Vagina (tissue), 2 donors: ENCODE data around the gene VAT1. TPM values are rescaled to one million over a fixed set of nuclear protein-coding genes. Genes with fewer than 3 reads are reported as not detected.

ENCODE experiments used
- DNase-seq, 2 donors: peaks; one replicate each; pipeline ENCODE4 v3.0.0-alpha.2; 2017; ENCODE audit errors: extremely low spot score in 2 of 2
- H3K27ac ChIP-seq: fragments of 200-600 bp; sonication (generic); one replicate; pipeline ENCODE4 v1.5.1; 2019
- H3K27me3 ChIP-seq: fragments of 200-600 bp; sonication (generic); one replicate; pipeline ENCODE4 v1.5.1; 2019
- H3K36me3 ChIP-seq, 2 donors: fragments of 200-600 bp; sonication (generic); one replicate each; pipeline ENCODE4 v1.5.1; 2017 to 2019
- H3K4me1 ChIP-seq: fragments of 200-600 bp; sonication (generic); one replicate; pipeline ENCODE4 v1.5.1; 2019
- H3K4me3 ChIP-seq, 2 donors: fragments of 200-600 bp; sonication (generic); 1 replicate in 1 of 2; 2 replicates in 1 of 2; pipeline ENCODE4 v1.5.1; 2016 to 2019
- H3K9me3 ChIP-seq: fragments of 200-600 bp; sonication (generic); one replicate; pipeline ENCODE4 v1.5.1; 2019
- POLR2A ChIP-seq, 2 donors: fragments of 450-650 bp; IDR thresholded peaks; one replicate each; pipeline ENCODE4 v1.6.1; 2017; ENCODE audit warnings: antibody characterized with exemption in 2 of 2, mild to moderate bottlenecking in 2 of 2, moderate library complexity in 2 of 2
- POLR2AphosphoS5 ChIP-seq, 2 donors: sonication (generic); formaldehyde crosslinking; IDR thresholded peaks; one replicate each; pipeline ENCODE4 v1.9.0; 2017; ENCODE audit warnings: antibody characterized with exemption in 2 of 2, mild to moderate bottlenecking in 2 of 2, low read depth in 1 of 2; ENCODE audit not compliant: insufficient read depth in 1 of 2
- intact Hi-C: fragments of 100-400 bp; cut with DNase I; formaldehyde crosslinking; loops from one replicate; pipeline ENCODE4 v1.15.1; 2023
- total RNA-seq: library from RNA; depleted of rRNA; stranded (reverse); fragments of >200 nt; gene quantifications from one replicate; pipeline ENCODE4 v1.2.3, GENCODE V29; 2016
- TF ChIP-seq, protein P1 (sequence below), 3 experiments: fragments of 450-650 bp in 2 of 3; fragments of 200-600 bp in 1 of 3; sonication (generic) in 1 of 3; IDR thresholded peaks; one replicate each; pipeline ENCODE4 v1.5.1; 2017 to 2019; ENCODE audit warnings: antibody characterized with exemption in 3 of 3, mild to moderate bottlenecking in 2 of 3, moderate library complexity in 2 of 3

VAT1 gene
- total RNA-seq, 1 donor from 2014 or later, result 179 TPM

- Histone ChIP-seq H3K36me3 (no peaks in the 10 kb centered on the region), H3K27me3 (no peaks in the 10 kb centered on the region), H3K4me3 (peak overlapping the region; percentile 57 to 78), H3K4me1 (peaks cover 48% of the 10 kb centered on the region), H3K9me3 (no peaks in the 10 kb centered on the region), H3K27ac (peak overlapping the region; percentile 85)
- intact Hi-C loops, result loop anchor here (10.0 kb wide), 2 partner anchors 100 to 310 kb away; partner anchors contain the start of gene BRCA1
- DNase-seq, result no peak
- TF ChIP-seq, protein P1, sequence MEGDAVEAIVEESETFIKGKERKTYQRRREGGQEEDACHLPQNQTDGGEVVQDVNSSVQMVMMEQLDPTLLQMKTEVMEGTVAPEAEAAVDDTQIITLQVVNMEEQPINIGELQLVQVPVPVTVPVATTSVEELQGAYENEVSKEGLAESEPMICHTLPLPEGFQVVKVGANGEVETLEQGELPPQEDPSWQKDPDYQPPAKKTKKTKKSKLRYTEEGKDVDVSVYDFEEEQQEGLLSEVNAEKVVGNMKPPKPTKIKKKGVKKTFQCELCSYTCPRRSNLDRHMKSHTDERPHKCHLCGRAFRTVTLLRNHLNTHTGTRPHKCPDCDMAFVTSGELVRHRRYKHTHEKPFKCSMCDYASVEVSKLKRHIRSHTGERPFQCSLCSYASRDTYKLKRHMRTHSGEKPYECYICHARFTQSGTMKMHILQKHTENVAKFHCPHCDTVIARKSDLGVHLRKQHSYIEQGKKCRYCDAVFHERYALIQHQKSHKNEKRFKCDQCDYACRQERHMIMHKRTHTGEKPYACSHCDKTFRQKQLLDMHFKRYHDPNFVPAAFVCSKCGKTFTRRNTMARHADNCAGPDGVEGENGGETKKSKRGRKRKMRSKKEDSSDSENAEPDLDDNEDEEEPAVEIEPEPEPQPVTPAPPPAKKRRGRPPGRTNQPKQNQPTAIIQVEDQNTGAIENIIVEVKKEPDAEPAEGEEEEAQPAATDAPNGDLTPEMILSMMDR (IDR thresholded peaks at IDR 0.05), result no peak
- no peak for TF ChIP-seq POLR2A (IDR thresholded peaks at IDR 0.05)
- no peak for TF ChIP-seq POLR2AphosphoS5 (IDR thresholded peaks at IDR 0.05; ENCODE audit: insufficient read depth in 1 of 2, low read depth in 1 of 2)
Measured at GRCh38 chr17:43025290-43025657, 3.1 kb upstream of the VAT1 start.

DNA sequence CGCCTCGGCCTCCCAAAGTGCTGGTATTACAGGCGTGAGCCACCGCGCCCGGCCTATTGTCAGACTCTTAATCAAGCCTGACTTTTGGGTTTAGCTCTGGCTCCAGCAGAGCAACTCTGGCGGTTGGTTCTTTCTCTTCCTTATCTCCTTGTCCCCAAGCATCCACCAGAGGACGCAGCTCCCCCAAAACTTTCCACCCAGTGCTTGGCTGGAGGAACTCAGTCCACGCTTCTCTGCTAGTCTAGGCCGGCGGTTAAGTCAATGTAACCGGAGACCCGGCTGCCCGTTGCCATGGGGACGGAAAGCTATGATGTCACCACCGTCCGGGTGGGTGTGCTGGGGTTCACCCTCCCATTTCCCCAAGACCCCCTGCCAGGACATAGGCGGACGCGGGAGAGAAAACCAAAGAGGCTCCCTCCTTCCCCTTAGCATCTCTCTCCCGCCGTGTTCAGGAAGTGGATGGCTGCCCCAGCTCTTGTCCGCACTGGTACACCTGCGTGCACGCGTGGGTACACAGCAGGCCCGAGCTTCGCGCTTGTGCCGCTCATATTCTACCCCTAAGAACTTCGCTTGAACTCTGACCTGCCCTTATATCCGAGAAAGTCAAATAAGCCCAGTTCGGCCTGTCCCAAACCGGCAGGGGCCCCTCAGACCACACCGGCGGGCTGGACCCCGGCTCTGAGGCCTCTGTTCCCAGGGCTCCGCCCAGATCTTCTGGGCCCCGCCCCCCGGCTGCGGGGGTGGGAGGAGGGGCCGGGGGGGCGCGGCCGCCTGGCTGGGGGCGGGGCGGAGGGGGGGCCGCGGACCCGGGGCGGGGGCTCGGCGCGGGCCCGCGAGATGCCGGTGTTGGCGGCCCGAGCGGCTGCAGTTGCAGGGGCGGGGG lies 2.5 kb upstream of the VAT1 start, which contains the start of gene RND2:
Gene RND2 (plus strand): TSS at position 825 of the 883 bp plus-strand sequence. CDS start 117 bp downstream, outside the sequence.
- H3K27me3 ChIP-seq, result no peaks in the 10 kb centered on the region
- peak in 1 of 2 donors; percentile 89 for TF ChIP-seq POLR2AphosphoS5 (IDR thresholded peaks at IDR 0.05; ENCODE audit: insufficient read depth in 1 of 2, low read depth in 1 of 2)
- TF ChIP-seq, protein P1 (IDR thresholded peaks at IDR 0.05), result peak; percentile 33 to 73 (median 47)
- TF ChIP-seq POLR2A (IDR thresholded peaks at IDR 0.05), result peak in 1 of 2 donors; percentile 61
- DNase-seq, result peak in 1 of 2 donors; percentile 97
- peak within 1 kb of the TSS; percentile 57 to 78 for H3K4me3 ChIP-seq
- peaks cover 54% of the 10 kb centered on the region for H3K4me1 ChIP-seq
- no peaks in the 10 kb centered on the region for H3K36me3 ChIP-seq
- H3K9me3 ChIP-seq, result no peaks in the 10 kb centered on the region
- intact Hi-C loops, result loop anchor here (10.0 kb wide), 2 partner anchors 100 to 310 kb away; partner anchors contain the start of gene BRCA1
- peak within 1 kb of the TSS; percentile 85 for H3K27ac ChIP-seq

GRCh38 chr17:43020789-43021740 lies 1.1 kb downstream of the VAT1 start:
- peak in 1 of 2 donors; percentile 89 for TF ChIP-seq POLR2AphosphoS5 (IDR thresholded peaks at IDR 0.05; ENCODE audit: insufficient read depth in 1 of 2, low read depth in 1 of 2)
- TF ChIP-seq, protein P1 (IDR thresholded peaks at IDR 0.05), result no peak
- peak in 1 of 2 donors; percentile 54 for TF ChIP-seq POLR2A (IDR thresholded peaks at IDR 0.05)
- Histone ChIP-seq H3K27me3 (no peaks in the 10 kb centered on the region), H3K4me1 (peaks cover 65% of the 10 kb centered on the region), H3K36me3 (peaks cover 0 to 18% of the 10 kb centered on the region in 2 donors), H3K27ac (peak overlapping the region; percentile 99), H3K4me3 (peak overlapping the region; percentile 100), H3K9me3 (no peaks in the 10 kb centered on the region)
- intact Hi-C loops, result loop anchor here (10.0 kb wide), 2 partner anchors 104 to 314 kb away; partner anchors contain the start of gene BRCA1
- peak in 1 of 2 donors; percentile 91 for DNase-seq

GRCh38 chr17:43020030-43020621 lies 2.1 kb downstream of the VAT1 start:
- Histone ChIP-seq H3K36me3 (peaks cover 0 to 27% of the 10 kb centered on the region in 2 donors), H3K27me3 (no peaks in the 10 kb centered on the region), H3K27ac (peak overlapping the region; percentile 99), H3K4me3 (peak overlapping the region; percentile 5 to 100), H3K4me1 (peaks cover 65% of the 10 kb centered on the region), H3K9me3 (no peaks in the 10 kb centered on the region)
- TF ChIP-seq, protein P1 (IDR thresholded peaks at IDR 0.05), result no peak
- no peak for TF ChIP-seq POLR2AphosphoS5 (IDR thresholded peaks at IDR 0.05; ENCODE audit: insufficient read depth in 1 of 2, low read depth in 1 of 2)
- no peak for TF ChIP-seq POLR2A (IDR thresholded peaks at IDR 0.05)
- DNase-seq, result no peak
- intact Hi-C loops, result loop anchor here (10.0 kb wide), 2 partner anchors 105 to 315 kb away; partner anchors contain the start of gene BRCA1
